Right lobe of liver (tissue), 6 donors: ENCODE results near the gene LRRC41. TPM values are rescaled to one million over a fixed set of nuclear protein-coding genes. Genes with fewer than 3 reads are reported as not detected.

Experiments
- ATAC-seq, 4 donors: fragments of 200-7000 bp; cut with Tn5 transposase; one replicate each; pipeline ENCODE4 v1.9.1; 2020; ENCODE audit warnings: mild to moderate bottlenecking in 4 of 4, moderate library complexity in 4 of 4
- DNase-seq, 3 donors: peaks; one replicate each; pipeline ENCODE4 v3.0.0-alpha.2; 2020
- H3K27ac ChIP-seq, 3 donors: fragments of 200-600 bp; one replicate each; pipeline ENCODE4 v1.8.0; 2022
- H3K27me3 ChIP-seq, 2 donors: fragments of 200-600 bp; one replicate each; pipeline ENCODE4 v1.8.0; 2022
- H3K36me3 ChIP-seq, 4 donors: fragments of 200-600 bp; sonication (generic) in 1 of 4; one replicate each; pipeline versions ENCODE4 v1.5.1 to v1.8.0; 2017 to 2022; ENCODE audit warnings: control low read depth in 1 of 4
- H3K4me1 ChIP-seq, 4 donors: fragments of 200-600 bp; sonication (generic) in 1 of 4; one replicate each; pipeline versions ENCODE4 v1.5.1 to v1.8.0; 2017 to 2022; ENCODE audit warnings: control low read depth in 1 of 4
- H3K4me3 ChIP-seq, 3 donors: fragments of 200-600 bp; one replicate each; pipeline ENCODE4 v1.8.0; 2022
- H3K9me3 ChIP-seq, 4 donors: fragments of 200-600 bp; sonication (generic) in 1 of 4; one replicate each; pipeline versions ENCODE4 v1.5.1 to v1.8.0; 2017 to 2022; ENCODE audit warnings: control low read depth in 1 of 4
- POLR2A ChIP-seq: fragments of 450-650 bp; IDR thresholded peaks from one replicate; pipeline ENCODE4 v1.6.1; 2017; ENCODE audit warnings: antibody characterized with exemption, mild to moderate bottlenecking
- WGBS: methylation state at CpG from one replicate; pipeline ENCODE4 v1.1.6; 2018; ENCODE audit warnings: low coverage, low lambda C conversion rate; ENCODE audit not compliant: insufficient coverage; ENCODE audit errors: missing lambda C conversion rate; 5-methylcytosine and 5-hydroxymethylcytosine counted together
- intact Hi-C, 2 donors: fragments of 100-400 bp; cut with DNase I; formaldehyde crosslinking; loops; one replicate each; pipeline versions ENCODE4 v1.11.2 to v1.14.1; 2022
- total RNA-seq, 6 experiments: library from RNA; depleted of rRNA in 2 of 6; stranded (reverse); fragments of >200 nt in 2 of 6; fragmentation: NEBNext Ultra II Directional in 3 of 6; extraction: Animal tissue kit (Norgen Biotek cat#: 25700) in 3 of 6; gene quantifications; one replicate each; pipeline versions ENCODE4 v1.1.0 to v1.2.4, GENCODE V29; 2016 to 2023
- TF ChIP-seq, protein P1 (sequence below), 4 donors: fragments of 200-600 bp in 3 of 4; fragments of 450-650 bp in 1 of 4; IDR thresholded peaks; one replicate each; pipeline versions ENCODE4 v1.5.1 to v1.8.0; 2016 to 2022; ENCODE audit warnings: antibody characterized with exemption in 4 of 4, mild to moderate bottlenecking in 2 of 4
- donor health status: DM: no; HTN: yes; CAD: no.
- donor health status: DM: no; HTN: no; CAD: no.
- donor health status: DM: no; HTN: no; CAD: no.
- donor health status: DM: no; HTN: yes; CAD: no.
- donor health status: DM: no; HTN: yes; CAD: no.

Gene LRRC41
- total RNA-seq, 6 experiments from 2014 or later = 24.4 to 37.0 (median 29.0) TPM

DNA sequence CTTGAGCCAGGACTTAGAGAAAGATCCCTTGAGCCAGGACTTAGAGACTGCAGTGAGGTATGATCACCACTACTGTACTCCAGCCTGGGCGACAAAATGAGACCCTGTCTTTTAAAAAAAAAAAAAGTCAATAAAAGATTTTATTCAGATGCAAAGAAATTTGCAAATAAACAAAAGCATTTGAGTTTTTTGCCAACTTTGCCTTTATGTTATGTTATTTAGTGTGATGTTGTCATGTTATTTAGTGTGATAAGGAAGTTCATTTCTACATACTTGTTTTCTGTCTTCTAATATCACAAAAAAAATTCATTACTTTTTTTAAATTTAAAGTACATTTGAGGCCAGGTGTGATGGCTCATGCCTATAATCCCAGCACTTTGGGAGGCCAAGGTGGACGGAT, 46.9 kb downstream of the LRRC41 start:
- intact Hi-C loops = no loop called here
- Histone ChIP-seq H3K4me3 (no peak overlapping the region), H3K4me1 (no peaks in the 10 kb centered on the region), H3K36me3 (no peaks in the 10 kb centered on the region), H3K27ac (no peak overlapping the region), H3K27me3 (no peaks in the 10 kb centered on the region), H3K9me3 (no peaks in the 10 kb centered on the region)
- ATAC-seq (no peak), DNase-seq (no peak)
- 94% methylated on average over 2 of the region's 2 CpGs for WGBS
- no peak for TF ChIP-seq POLR2A
- TF ChIP-seq, protein P1, sequence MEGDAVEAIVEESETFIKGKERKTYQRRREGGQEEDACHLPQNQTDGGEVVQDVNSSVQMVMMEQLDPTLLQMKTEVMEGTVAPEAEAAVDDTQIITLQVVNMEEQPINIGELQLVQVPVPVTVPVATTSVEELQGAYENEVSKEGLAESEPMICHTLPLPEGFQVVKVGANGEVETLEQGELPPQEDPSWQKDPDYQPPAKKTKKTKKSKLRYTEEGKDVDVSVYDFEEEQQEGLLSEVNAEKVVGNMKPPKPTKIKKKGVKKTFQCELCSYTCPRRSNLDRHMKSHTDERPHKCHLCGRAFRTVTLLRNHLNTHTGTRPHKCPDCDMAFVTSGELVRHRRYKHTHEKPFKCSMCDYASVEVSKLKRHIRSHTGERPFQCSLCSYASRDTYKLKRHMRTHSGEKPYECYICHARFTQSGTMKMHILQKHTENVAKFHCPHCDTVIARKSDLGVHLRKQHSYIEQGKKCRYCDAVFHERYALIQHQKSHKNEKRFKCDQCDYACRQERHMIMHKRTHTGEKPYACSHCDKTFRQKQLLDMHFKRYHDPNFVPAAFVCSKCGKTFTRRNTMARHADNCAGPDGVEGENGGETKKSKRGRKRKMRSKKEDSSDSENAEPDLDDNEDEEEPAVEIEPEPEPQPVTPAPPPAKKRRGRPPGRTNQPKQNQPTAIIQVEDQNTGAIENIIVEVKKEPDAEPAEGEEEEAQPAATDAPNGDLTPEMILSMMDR (IDR thresholded peaks at IDR 0.05) = no peak

GRCh38 chr1:46254668-46255067, 48.7 kb downstream of the LRRC41 start:
- ATAC-seq (no peak), DNase-seq (no peak)
- 87% methylated on average over 5 of the region's 5 CpGs for WGBS
- TF ChIP-seq POLR2A = no peak
- TF ChIP-seq, protein P1 (IDR thresholded peaks at IDR 0.05) = no peak
- Histone ChIP-seq H3K4me3 (no peak overlapping the region), H3K27me3 (no peaks in the 10 kb centered on the region), H3K36me3 (no peaks in the 10 kb centered on the region), H3K27ac (no peak overlapping the region), H3K9me3 (no peaks in the 10 kb centered on the region), H3K4me1 (no peaks in the 10 kb centered on the region)
- intact Hi-C loops = no loop called here

DNA sequence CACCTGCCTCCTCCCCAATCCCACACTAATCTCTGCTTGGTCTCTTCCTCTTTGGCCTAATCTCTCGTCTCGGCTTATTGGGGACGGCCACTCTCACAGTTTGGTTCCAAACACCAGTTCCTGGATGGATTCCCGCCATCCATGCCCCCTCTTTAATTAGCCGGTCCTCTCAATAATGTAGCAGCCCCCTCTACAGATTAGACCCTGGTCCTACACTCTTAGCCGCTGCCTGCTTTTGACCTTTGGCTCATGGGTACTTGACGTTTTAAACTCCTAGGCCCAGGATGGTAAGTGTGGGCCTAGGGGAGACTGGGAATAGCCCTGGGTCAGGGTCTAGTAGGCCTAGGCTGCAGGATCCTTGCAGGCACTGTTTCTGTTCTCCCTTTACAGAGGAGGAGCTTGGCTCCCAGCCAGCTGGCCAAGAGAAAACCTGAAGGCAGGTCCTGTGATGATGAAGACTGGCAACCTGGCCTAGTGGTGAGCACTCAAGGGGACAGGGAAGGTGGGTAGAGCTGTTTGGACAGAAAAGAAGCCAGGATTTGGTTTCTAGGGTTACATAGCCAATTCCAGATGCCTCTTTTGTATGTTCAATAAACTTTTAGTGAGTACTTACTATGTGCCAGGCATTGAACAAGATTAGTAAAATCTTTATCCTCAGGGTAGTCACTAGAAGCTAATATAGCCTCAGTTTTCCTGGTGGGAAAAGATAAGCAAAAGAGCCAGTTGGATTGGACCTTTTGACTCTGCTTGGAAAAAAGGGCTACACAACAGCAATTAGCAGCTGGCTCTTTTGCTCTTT, 55.1 kb downstream of the LRRC41 start:
- H3K9me3 ChIP-seq = no peaks in the 10 kb centered on the region
- no peaks in the 10 kb centered on the region for H3K36me3 ChIP-seq
- H3K27me3 ChIP-seq = no peaks in the 10 kb centered on the region
- no peak overlapping the region for H3K27ac ChIP-seq
- WGBS = 9% methylated on average over 7 of the region's 7 CpGs
- no peak for TF ChIP-seq POLR2A
- TF ChIP-seq, protein P1 (IDR thresholded peaks at IDR 0.05) = no peak
- peaks cover 0 to 6% (median 0%) of the 10 kb centered on the region in 4 donors for H3K4me1 ChIP-seq
- DNase-seq (peak; percentile 42 to 64 (median 59)), ATAC-seq (no peak)
- peak overlapping the region in 2 of 3 donors; percentile 49 to 65 for H3K4me3 ChIP-seq
- intact Hi-C loops = no loop called here

- H3K9me3 ChIP-seq = no peaks in the 10 kb centered on the region
- H3K27ac ChIP-seq = no peak within 1 kb of the TSS
- WGBS = 2% methylated on average over 48 of the region's 49 CpGs
- TF ChIP-seq, protein P1 (IDR thresholded peaks at IDR 0.05) = no peak
- TF ChIP-seq POLR2A = no peak
- ATAC-seq = peak; percentile 95 to 98 (median 97)
- no peaks in the 10 kb centered on the region for H3K36me3 ChIP-seq
- peak within 1 kb of the TSS; percentile 48 to 65 (median 53) for H3K4me3 ChIP-seq
- no peaks in the 10 kb centered on the region for H3K27me3 ChIP-seq
- intact Hi-C loops = no loop called here
- DNase-seq = peak; percentile 97 to 98 (median 98)
- peaks cover 0 to 6% (median 0%) of the 10 kb centered on the region in 4 donors for H3K4me1 ChIP-seq
These were observed 55.8 kb downstream of the LRRC41 start, which contains the start of gene RAD54L for GRCh38 chr1:46247436-46248121. Gene RAD54L (plus strand): TSS chr1:46247763. CDS start chr1:46248406, 643 bp downstream.
